SK-N-MC (cell line): ENCODE results near the gene GLRX3.

ENCODE experiments used
- DNase-seq: peaks from one replicate; pipeline ENCODE4 v3.0.0-alpha.2; 2011; ENCODE audit warnings: low read depth, low spot score
- H3K27ac ChIP-seq: fragments of 200-600 bp; sonication (generic); 2 replicates; pipeline ENCODE4 v1.5.1; 2016; ENCODE audit warnings: mixed run types
- H3K36me3 ChIP-seq: fragments of 200-600 bp; sonication (generic); 2 replicates; pipeline ENCODE4 v1.6.1; 2017; ENCODE audit warnings: antibody characterized with exemption, low read length, mixed read lengths; ENCODE audit not compliant: insufficient read depth
- H3K4me3 ChIP-seq: fragments of 200-600 bp; sonication (generic); 2 replicates; pipeline ENCODE4 v1.5.1; 2016
- H3K9ac ChIP-seq: fragments of 200-600 bp; sonication (generic); 2 replicates; pipeline ENCODE4 v1.8.0; 2017; ENCODE audit warnings: mixed run types, mixed read lengths; ENCODE audit not compliant: insufficient read length
- H3K9me3 ChIP-seq: fragments of 200-600 bp; sonication (generic); 2 replicates; pipeline ENCODE4 v1.6.1; 2017; ENCODE audit warnings: low read depth, mild to moderate bottlenecking, antibody characterized with exemption, low read length, moderate library complexity, mixed read lengths
- EZH2 ChIP-seq: fragments of 200-600 bp; sonication (generic); IDR thresholded peaks from one replicate; pipeline ENCODE4 v1.6.1; 2017; ENCODE audit warnings: antibody characterized with exemption
- FOXP2 ChIP-seq: optimal IDR thresholded peaks from 2 replicates; pipeline ENCODE3; 2011; ENCODE audit warnings: mild to moderate bottlenecking, moderate library complexity; ENCODE audit not compliant: insufficient read depth; ENCODE audit errors: extremely low read length, control extremely low read depth
- POLR2AphosphoS5 ChIP-seq: IDR thresholded peaks from 2 replicates; pipeline ENCODE4 v1.6.1; 2012; ENCODE audit warnings: mild to moderate bottlenecking, low read depth, low read length, borderline replicate concordance

The GLRX3 gene

DNA sequence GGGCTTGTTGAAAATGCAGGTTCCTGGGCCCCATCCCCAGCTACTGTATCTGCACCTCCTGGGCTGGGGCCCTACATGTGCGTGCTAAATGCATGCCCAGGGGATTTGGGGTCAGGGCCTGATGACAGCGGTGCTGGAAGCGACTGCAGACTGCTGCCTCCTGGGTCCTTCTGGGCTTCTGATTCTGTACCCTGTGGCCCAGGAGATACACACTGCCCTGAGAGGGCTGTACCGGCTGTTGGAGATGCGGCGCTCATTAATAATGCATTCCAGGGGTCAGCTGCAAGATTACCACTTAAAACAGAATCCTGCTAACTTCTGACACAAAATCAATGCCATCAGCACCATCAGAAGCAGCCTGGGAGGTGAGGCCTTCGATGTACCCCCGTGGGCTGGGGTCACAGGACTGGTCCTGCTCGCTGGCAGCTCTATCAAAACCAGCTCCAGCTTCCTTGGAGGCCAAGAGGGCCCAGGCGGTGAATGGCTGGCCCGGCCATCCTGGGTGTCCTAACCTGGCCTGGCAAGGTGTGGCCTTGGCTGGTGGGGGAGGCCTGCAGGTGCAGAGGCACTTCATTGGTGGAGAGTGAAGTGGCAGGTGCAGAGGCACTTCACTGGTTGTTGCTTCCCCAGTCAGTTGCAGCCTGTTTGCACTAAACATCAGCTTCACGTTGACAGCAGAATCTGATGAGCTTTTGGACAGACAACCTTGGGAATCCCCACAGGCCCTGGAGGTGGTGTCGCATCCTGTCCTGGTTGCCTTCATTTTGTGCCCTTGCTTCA, 79.2 kb downstream of the GLRX3 start:
- H3K36me3 ChIP-seq = no peaks in the 10 kb centered on the region
- no peak overlapping the region for H3K9ac ChIP-seq
- TF ChIP-seq POLR2AphosphoS5 (no peak), EZH2 (no peak), FOXP2 (no peak)
- H3K9me3 ChIP-seq = no peaks in the 10 kb centered on the region
- no peak overlapping the region for H3K4me3 ChIP-seq
- DNase-seq = no peak
- H3K27ac ChIP-seq = no peak overlapping the region

DNA sequence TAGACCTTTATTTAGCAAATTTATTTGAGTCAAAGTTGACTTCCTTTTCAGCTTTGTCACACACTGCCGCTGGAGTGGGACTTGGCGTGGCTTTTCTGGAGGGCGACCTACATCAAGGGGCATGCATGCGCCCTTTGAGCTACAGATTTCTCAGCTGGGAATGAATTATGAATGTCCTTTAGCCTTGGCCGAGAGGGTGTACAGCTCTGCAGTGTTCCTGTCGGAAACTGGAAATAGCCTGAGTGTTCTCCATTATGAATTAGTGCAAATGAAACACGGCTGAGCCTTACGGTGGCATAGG, 79.7 kb downstream of the GLRX3 start:
- TF ChIP-seq EZH2 (no peak), FOXP2 (no peak)
- H3K9ac ChIP-seq = no peak overlapping the region
- no peak overlapping the region for H3K4me3 ChIP-seq
- H3K27ac ChIP-seq = no peak overlapping the region
- no peaks in the 10 kb centered on the region for H3K36me3 ChIP-seq
- DNase-seq = no peak
- no peaks in the 10 kb centered on the region for H3K9me3 ChIP-seq

DNA sequence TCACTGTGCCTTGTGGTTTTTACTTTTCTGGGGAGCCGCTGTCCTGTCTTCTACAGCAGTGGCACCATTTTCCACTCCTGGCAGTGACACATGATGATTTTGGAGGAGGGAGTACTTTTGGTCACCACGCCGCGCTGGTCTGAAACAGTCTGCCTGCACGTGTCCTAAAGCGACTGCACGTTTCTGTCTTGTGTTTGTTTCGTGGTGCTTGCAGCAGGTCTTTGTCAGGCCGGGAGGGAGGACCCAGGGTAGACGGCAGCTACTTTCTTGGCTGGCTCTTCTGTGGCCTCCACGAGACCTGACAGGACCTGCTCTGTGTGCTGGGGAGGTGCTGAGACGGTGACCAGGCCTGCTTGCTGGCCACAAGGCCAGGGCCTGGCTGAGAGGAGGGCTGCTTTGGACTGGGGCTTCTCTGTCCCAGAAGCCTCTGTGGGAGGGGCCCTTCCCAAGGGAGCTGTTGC, 82.0 kb downstream of the GLRX3 start:
- no peak overlapping the region for H3K4me3 ChIP-seq
- H3K36me3 ChIP-seq = no peaks in the 10 kb centered on the region
- DNase-seq = no peak
- H3K9ac ChIP-seq = no peak overlapping the region
- no peak overlapping the region for H3K27ac ChIP-seq
- no peaks in the 10 kb centered on the region for H3K9me3 ChIP-seq
- TF ChIP-seq POLR2AphosphoS5 (no peak), EZH2 (no peak), FOXP2 (no peak)

DNA sequence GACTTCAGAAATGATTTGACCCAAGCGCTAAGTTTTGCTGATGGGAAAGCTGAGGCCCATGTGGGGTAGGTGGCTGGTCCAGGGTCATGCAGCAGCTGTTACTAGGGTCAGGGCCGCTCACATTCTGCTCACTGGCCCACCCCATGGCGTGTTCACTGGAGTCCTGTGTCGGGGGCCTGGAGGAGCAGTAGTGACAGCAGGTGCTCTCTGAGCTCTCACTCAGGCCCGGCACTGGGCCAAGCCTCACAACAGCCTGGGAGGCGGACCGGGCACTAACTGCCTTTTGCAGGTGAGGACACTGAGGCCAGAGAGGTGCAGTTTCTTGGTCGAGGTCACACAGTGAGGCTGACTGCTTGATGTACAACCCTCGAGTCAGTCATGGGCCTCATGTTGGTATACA, 82.7 kb downstream of the GLRX3 start:
- no peak for DNase-seq
- no peaks in the 10 kb centered on the region for H3K36me3 ChIP-seq
- TF ChIP-seq POLR2AphosphoS5 (no peak), FOXP2 (no peak), EZH2 (no peak)
- H3K27ac ChIP-seq = no peak overlapping the region
- H3K9ac ChIP-seq = no peak overlapping the region
- H3K4me3 ChIP-seq = no peak overlapping the region
- no peaks in the 10 kb centered on the region for H3K9me3 ChIP-seq

DNA sequence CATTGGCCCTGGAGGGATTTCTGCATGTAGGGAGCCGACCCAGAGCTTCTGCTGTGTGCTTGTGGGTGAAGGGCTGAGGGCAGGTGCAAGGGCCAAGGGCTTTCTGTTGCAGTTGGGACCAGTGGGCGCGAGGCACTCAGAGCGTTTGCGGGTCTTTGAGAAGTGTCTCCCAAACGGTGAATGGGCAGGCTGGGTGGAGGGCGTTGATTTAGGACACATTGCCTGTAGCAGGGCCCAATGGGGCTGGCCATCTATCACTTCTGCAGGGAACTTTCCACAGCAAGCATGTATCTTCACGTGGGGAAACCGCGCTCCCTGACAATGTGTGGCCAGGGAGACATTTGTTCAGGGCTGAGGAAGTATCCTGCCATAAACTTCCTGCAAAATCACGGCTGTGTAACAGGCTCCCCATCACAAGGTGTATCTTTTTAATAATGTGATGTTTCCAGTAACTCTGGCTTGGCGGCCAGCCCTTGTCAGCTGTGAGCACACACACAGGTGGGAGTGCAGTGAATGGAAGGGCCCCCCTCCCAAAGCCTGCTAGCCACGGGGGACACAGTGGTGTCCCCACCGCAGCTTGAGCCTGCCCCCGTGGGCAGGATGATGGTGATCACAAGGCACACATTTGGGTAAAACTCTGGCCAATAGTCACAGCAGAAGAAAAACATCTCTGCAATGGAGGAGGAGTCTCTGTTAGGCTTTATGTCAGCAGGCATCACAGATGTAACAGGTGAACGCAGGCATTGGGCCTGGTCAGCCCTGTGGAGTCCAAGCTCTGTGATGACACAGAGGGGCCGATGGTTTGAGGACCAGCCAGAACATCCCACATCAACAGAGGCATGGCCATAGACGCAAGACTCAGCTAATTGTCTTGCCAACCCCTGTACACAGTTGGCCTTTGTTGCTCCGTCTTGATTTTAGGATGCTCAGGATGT, 84.3 kb downstream of the GLRX3 start:
- Histone ChIP-seq H3K4me3 (no peak overlapping the region), H3K9ac (no peak overlapping the region), H3K27ac (no peak overlapping the region), H3K9me3 (no peaks in the 10 kb centered on the region), H3K36me3 (no peaks in the 10 kb centered on the region)
- no peak for DNase-seq
- no peak for TF ChIP-seq EZH2
- TF ChIP-seq POLR2AphosphoS5 = no peak
- no peak for TF ChIP-seq FOXP2

DNA sequence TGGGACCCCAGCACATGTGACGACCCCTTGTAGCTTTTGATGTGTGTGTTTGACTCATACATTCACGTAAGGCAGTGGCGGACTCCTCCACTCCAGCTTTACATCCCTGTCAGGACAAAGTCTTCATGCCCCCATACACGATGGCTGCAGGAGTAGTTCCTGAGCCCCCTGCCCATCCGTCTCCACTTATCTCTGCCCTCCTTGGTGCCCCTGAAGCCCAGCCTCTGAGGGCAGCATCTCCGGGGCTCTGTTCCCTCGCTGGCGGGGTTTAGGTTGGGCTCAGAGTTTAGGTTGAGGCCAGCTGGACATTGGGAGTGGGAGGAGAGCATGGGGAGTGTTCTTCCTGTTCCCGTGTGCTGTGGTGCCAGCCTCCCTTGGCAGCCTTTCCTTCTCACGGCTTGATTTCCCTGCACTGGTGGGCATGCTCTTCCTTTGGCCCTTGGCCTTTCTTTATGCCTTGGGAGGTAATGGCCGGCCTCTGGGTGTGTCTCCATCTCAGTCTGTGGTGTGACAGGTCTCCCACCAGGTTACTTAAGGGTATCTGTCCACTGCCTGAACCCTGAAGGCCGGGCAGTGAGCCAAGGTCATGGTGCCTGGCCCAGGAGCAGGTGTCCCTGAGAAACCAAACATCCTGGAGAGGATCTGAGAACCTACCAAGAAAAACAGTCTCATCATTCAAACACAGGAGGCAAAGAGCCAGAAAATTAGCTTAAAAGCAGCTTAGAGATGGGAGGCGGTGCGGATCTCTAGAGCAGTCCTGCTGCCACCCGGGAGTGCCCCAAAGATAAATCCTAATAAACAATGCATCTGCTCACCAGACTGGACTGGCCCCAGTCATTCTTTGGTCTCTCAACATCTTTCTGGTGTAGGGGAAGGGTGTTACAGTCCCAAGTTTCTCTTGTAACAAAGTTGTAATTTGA, 85.5 kb downstream of the GLRX3 start:
- Histone ChIP-seq H3K36me3 (no peaks in the 10 kb centered on the region), H3K9ac (no peak overlapping the region), H3K4me3 (no peak overlapping the region), H3K27ac (no peak overlapping the region), H3K9me3 (no peaks in the 10 kb centered on the region)
- DNase-seq = no peak
- no peak for TF ChIP-seq POLR2AphosphoS5
- TF ChIP-seq FOXP2 = no peak
- TF ChIP-seq EZH2 = no peak

DNA sequence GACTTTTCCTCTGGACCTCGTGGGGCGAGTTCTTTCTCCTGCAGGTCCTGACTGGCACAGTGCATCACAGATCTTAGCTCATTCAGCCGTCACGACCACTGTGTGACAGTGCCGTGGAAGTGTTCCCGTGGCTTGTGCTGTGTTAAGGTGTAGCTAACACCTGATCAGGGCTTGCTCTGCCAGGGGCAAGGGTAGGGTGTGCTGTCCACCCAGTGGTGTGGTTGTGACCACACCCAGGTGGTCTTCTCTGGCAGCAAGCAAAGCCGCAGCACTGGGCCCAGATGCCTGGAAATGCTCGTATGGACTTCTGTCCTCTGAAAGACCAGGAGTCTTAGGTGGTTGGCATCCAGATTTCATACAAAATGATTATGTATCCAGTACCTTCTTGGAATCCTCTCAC, 86.2 kb downstream of the GLRX3 start:
- no peak overlapping the region for H3K4me3 ChIP-seq
- no peaks in the 10 kb centered on the region for H3K9me3 ChIP-seq
- DNase-seq = no peak
- H3K27ac ChIP-seq = no peak overlapping the region
- no peaks in the 10 kb centered on the region for H3K36me3 ChIP-seq
- TF ChIP-seq EZH2 (no peak), FOXP2 (no peak), POLR2AphosphoS5 (no peak)
- no peak overlapping the region for H3K9ac ChIP-seq

DNA sequence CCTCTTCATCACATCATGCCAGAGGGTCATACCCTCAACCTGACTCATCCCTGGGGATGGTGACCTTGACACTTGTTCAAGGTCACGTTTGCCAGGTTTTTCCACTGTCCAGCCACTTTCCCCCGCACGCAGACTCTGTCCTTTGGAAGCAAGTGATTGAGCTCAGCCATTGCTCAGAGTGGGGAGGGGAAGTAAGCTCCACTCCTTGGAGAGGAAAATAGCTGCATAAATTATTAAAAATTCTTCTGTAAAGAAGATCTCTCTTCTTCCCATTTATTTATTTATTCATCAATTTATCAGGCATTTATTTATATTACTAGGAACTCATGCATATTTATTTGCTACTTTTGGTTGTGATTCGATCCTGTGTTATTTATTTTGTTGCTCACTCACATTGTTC, 88.0 kb downstream of the GLRX3 start:
- H3K9ac ChIP-seq = no peak overlapping the region
- no peak overlapping the region for H3K4me3 ChIP-seq
- H3K36me3 ChIP-seq = no peaks in the 10 kb centered on the region
- H3K27ac ChIP-seq = no peak overlapping the region
- no peak for DNase-seq
- no peak for TF ChIP-seq EZH2
- TF ChIP-seq POLR2AphosphoS5 = no peak
- TF ChIP-seq FOXP2 = no peak
- no peaks in the 10 kb centered on the region for H3K9me3 ChIP-seq
